Left ventricle myocardium inferior (tissue), 1 donor: ENCODE data around the gene SDK1. TPM values are rescaled to one million over a fixed set of nuclear protein-coding genes. Genes with fewer than 3 reads are reported as not detected.

ENCODE experiments used
- DNase-seq: peaks from one replicate; pipeline ENCODE4 v3.0.0-alpha.2; 2020
- H3K27ac ChIP-seq: fragments of 200-600 bp; replicated peaks from 2 replicates; pipeline ENCODE4 v1.8.0; 2021
- H3K27me3 ChIP-seq: fragments of 200-600 bp; 2 replicates; pipeline ENCODE4 v1.8.0; 2021; ENCODE audit warnings: low read depth
- H3K36me3 ChIP-seq: fragments of 200-600 bp; 2 replicates; pipeline ENCODE4 v1.8.0; 2021
- H3K4me1 ChIP-seq: fragments of 200-600 bp; 2 replicates; pipeline ENCODE4 v1.8.0; 2021
- H3K4me3 ChIP-seq: fragments of 200-600 bp; 2 replicates; pipeline ENCODE4 v1.8.0; 2021; ENCODE audit warnings: mild to moderate bottlenecking, moderate library complexity
- H3K9me3 ChIP-seq: fragments of 200-600 bp; replicated peaks from 2 replicates; pipeline ENCODE4 v1.8.0; 2021
- CTCF ChIP-seq: fragments of 200-600 bp; IDR thresholded peaks from 2 replicates; pipeline ENCODE4 v1.8.0; 2021; ENCODE audit warnings: antibody characterized with exemption, mild to moderate bottlenecking, borderline replicate concordance
- intact Hi-C: fragments of 100-400 bp; cut with micrococcal nuclease; formaldehyde crosslinking; loops from one replicate; pipeline ENCODE4 v1.11.0; 2022
- total RNA-seq: library from RNA; stranded (reverse); fragmentation: NEBNext Ultra II Directional; extraction: Animal tissue kit (Norgen Biotek cat#: 25700); gene quantifications from one replicate; pipeline ENCODE4 v1.2.1, GENCODE V29; 2021
- donor health status: DM: no; HTN: yes; CAD: no; lungs with severe emphysema.

Gene SDK1
- total RNA-seq, 1 donor from 2014 or later, result 1.3 TPM

GRCh38 chr7:3426064-3426463 is 125.0 kb downstream of the SDK1 start:
- TF ChIP-seq CTCF, result no peak
- H3K27ac ChIP-seq, result no peak overlapping the region
- no peaks in the 10 kb centered on the region for H3K4me1 ChIP-seq
- peaks cover 16% of the 10 kb centered on the region for H3K9me3 ChIP-seq
- H3K4me3 ChIP-seq, result no peak overlapping the region
- intact Hi-C loops, result no loop called here
- DNase-seq, result no peak
- H3K27me3 ChIP-seq, result no peaks in the 10 kb centered on the region
- H3K36me3 ChIP-seq, result no peaks in the 10 kb centered on the region

- Histone ChIP-seq H3K27me3 (no peaks in the 10 kb centered on the region), H3K36me3 (no peaks in the 10 kb centered on the region), H3K4me3 (no peak overlapping the region), H3K27ac (no peak overlapping the region), H3K9me3 (no peaks in the 10 kb centered on the region), H3K4me1 (no peaks in the 10 kb centered on the region)
- no peak for DNase-seq
- intact Hi-C loops, result no loop called here
- TF ChIP-seq CTCF, result no peak
Observed at GRCh38 chr7:3427957-3428356, 126.9 kb downstream of the SDK1 start.

- intact Hi-C loops, result no loop called here
- Histone ChIP-seq H3K4me3 (no peak overlapping the region), H3K27me3 (no peaks in the 10 kb centered on the region), H3K4me1 (no peaks in the 10 kb centered on the region), H3K36me3 (no peaks in the 10 kb centered on the region), H3K9me3 (no peaks in the 10 kb centered on the region), H3K27ac (no peak overlapping the region)
- no peak for DNase-seq
- no peak for TF ChIP-seq CTCF
Observed at GRCh38 chr7:3429981-3430380, 128.9 kb downstream of the SDK1 start.

- DNase-seq, result no peak
- Histone ChIP-seq H3K36me3 (no peaks in the 10 kb centered on the region), H3K4me1 (no peaks in the 10 kb centered on the region), H3K4me3 (no peak overlapping the region), H3K27me3 (no peaks in the 10 kb centered on the region), H3K9me3 (no peaks in the 10 kb centered on the region), H3K27ac (no peak overlapping the region)
- no peak for TF ChIP-seq CTCF
- intact Hi-C loops, result no loop called here
Observed at GRCh38 chr7:3430588-3430987, 129.5 kb downstream of the SDK1 start.

- H3K27me3 ChIP-seq, result no peaks in the 10 kb centered on the region
- H3K9me3 ChIP-seq, result no peaks in the 10 kb centered on the region
- H3K4me3 ChIP-seq, result no peak overlapping the region
- intact Hi-C loops, result no loop called here
- no peak for DNase-seq
- H3K4me1 ChIP-seq, result no peaks in the 10 kb centered on the region
- TF ChIP-seq CTCF, result no peak
- no peak overlapping the region for H3K27ac ChIP-seq
- H3K36me3 ChIP-seq, result no peaks in the 10 kb centered on the region
Observed at GRCh38 chr7:3431306-3431705, 130.3 kb downstream of the SDK1 start.

- TF ChIP-seq CTCF, result no peak
- DNase-seq, result no peak
- intact Hi-C loops, result no loop called here
- Histone ChIP-seq H3K4me1 (no peaks in the 10 kb centered on the region), H3K9me3 (no peaks in the 10 kb centered on the region), H3K4me3 (no peak overlapping the region), H3K36me3 (no peaks in the 10 kb centered on the region), H3K27me3 (no peaks in the 10 kb centered on the region), H3K27ac (no peak overlapping the region)
Observed at GRCh38 chr7:3432911-3433310, 131.9 kb downstream of the SDK1 start.
